Measurements from ENCODE around the gene PERCC1. TPM values are rescaled to one million over a fixed set of nuclear protein-coding genes. Genes with fewer than 3 reads are reported as not detected.

The PERCC1 gene
- total RNA-seq, 1 donor, result not detected

- Histone ChIP-seq H4K20me1 (ENCODE audit: insufficient read depth, low read length) (peaks cover 9% of the 10 kb centered on the region), H3K4me2 (ENCODE audit: insufficient read depth, low read length) (no peak overlapping the region), H3K27ac (ENCODE audit: low read depth, low read length) (no peak overlapping the region), H2AFZ (ENCODE audit: low read length) (no peak overlapping the region), H3K4me1 (ENCODE audit: insufficient read depth, low read length) (peaks cover 1% of the 10 kb centered on the region), H3K27me3 (ENCODE audit: insufficient read depth, low read length) (no peaks in the 10 kb centered on the region), H3K4me3 (ENCODE audit: insufficient read depth, low read length) (no peak overlapping the region), H3K9me3 (ENCODE audit: low read depth, low read length) (no peaks in the 10 kb centered on the region), H3K79me2 (ENCODE audit: insufficient read depth, low read length) (peaks cover 69% of the 10 kb centered on the region), H3K36me3 (ENCODE audit: insufficient read depth, low read length) (peaks cover 2% of the 10 kb centered on the region)
- TF ChIP-seq, protein P1, sequence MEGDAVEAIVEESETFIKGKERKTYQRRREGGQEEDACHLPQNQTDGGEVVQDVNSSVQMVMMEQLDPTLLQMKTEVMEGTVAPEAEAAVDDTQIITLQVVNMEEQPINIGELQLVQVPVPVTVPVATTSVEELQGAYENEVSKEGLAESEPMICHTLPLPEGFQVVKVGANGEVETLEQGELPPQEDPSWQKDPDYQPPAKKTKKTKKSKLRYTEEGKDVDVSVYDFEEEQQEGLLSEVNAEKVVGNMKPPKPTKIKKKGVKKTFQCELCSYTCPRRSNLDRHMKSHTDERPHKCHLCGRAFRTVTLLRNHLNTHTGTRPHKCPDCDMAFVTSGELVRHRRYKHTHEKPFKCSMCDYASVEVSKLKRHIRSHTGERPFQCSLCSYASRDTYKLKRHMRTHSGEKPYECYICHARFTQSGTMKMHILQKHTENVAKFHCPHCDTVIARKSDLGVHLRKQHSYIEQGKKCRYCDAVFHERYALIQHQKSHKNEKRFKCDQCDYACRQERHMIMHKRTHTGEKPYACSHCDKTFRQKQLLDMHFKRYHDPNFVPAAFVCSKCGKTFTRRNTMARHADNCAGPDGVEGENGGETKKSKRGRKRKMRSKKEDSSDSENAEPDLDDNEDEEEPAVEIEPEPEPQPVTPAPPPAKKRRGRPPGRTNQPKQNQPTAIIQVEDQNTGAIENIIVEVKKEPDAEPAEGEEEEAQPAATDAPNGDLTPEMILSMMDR (IDR thresholded peaks at IDR 0.05; ENCODE audit: extremely low read depth, low read depth, low read length), result no peak
- no peak for DNase-seq (ENCODE audit: insufficient read length, low spot score, missing footprints)
Observed at GRCh38 chr16:1464894-1465566, 34.2 kb downstream of the PERCC1 start.

DNA sequence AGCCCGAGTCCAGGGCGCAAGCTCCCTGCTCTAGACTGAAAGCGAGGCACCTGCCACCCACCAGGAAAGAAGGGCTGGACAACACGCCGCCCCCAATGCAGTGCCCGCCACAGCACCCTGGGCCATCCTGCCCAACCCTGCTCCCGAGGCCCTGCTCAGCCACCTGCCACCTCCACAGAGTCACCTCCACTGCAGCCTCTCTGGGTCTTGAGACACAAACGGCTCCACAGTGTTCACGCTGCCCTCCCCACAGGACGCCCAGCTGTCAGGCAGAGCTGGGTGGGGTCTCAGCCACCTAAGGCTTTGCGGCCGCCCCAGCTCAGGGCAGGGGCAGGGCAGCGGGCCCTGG, 34.7 kb downstream of the PERCC1 start:
- Histone ChIP-seq H3K27me3 (ENCODE audit: insufficient read depth, low read length) (no peaks in the 10 kb centered on the region), H3K27ac (ENCODE audit: low read depth, low read length) (no peak overlapping the region), H2AFZ (ENCODE audit: low read length) (no peak overlapping the region), H3K9me3 (ENCODE audit: low read depth, low read length) (no peaks in the 10 kb centered on the region), H3K4me2 (ENCODE audit: insufficient read depth, low read length) (no peak overlapping the region), H3K4me3 (ENCODE audit: insufficient read depth, low read length) (no peak overlapping the region), H3K4me1 (ENCODE audit: insufficient read depth, low read length) (peaks cover 7% of the 10 kb centered on the region), H3K36me3 (ENCODE audit: insufficient read depth, low read length) (no peaks in the 10 kb centered on the region), H3K79me2 (ENCODE audit: insufficient read depth, low read length) (peaks cover 74% of the 10 kb centered on the region), H4K20me1 (ENCODE audit: insufficient read depth, low read length) (peaks cover 13% of the 10 kb centered on the region)
- TF ChIP-seq, protein P1 (IDR thresholded peaks at IDR 0.05; ENCODE audit: extremely low read depth, low read depth, low read length), result no peak
- DNase-seq (ENCODE audit: insufficient read length, low spot score, missing footprints), result no peak

GRCh38 chr16:1466054-1466453, 35.2 kb downstream of the PERCC1 start:
- peaks cover under 1% of the 10 kb centered on the region for H3K9me3 ChIP-seq (ENCODE audit: low read depth, low read length)
- peaks cover 13% of the 10 kb centered on the region for H4K20me1 ChIP-seq (ENCODE audit: insufficient read depth, low read length)
- H3K27me3 ChIP-seq (ENCODE audit: insufficient read depth, low read length), result no peaks in the 10 kb centered on the region
- no peak overlapping the region for H2AFZ ChIP-seq (ENCODE audit: low read length)
- no peak overlapping the region for H3K4me3 ChIP-seq (ENCODE audit: insufficient read depth, low read length)
- no peak for DNase-seq (ENCODE audit: insufficient read length, low spot score, missing footprints)
- H3K4me2 ChIP-seq (ENCODE audit: insufficient read depth, low read length), result no peak overlapping the region
- H3K79me2 ChIP-seq (ENCODE audit: insufficient read depth, low read length), result peaks cover 79% of the 10 kb centered on the region
- H3K27ac ChIP-seq (ENCODE audit: low read depth, low read length), result no peak overlapping the region
- no peaks in the 10 kb centered on the region for H3K36me3 ChIP-seq (ENCODE audit: insufficient read depth, low read length)
- H3K4me1 ChIP-seq (ENCODE audit: insufficient read depth, low read length), result peaks cover 12% of the 10 kb centered on the region
- TF ChIP-seq, protein P1 (IDR thresholded peaks at IDR 0.05; ENCODE audit: extremely low read depth, low read depth, low read length), result no peak

DNA sequence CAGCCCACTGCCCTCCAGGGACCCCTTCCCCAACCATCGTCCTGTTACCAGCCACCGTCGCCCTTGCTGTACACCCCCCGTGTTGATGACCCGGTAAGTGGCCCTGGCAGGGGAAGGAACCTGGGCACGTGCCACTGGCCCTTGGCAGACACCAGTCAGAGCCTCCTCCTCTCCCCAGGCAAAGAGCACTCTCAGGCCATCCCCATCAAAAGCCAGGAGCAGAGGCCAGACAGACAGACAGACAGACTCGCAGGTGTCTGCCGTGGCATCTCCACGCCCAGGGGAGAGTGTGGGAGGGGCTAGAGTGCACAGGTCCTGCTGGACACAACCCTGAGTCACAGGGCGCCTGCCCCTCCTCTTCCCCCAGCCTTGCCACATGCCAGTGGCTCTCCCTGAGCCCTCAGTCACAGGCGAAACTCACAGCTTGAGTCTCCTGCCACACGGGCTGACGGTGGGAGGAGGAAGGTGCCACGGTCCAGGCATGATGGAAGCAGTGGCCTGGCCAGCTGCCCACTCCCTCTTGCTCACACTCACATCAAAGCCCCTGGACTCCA, 36.2 kb downstream of the PERCC1 start:
- Histone ChIP-seq H3K27me3 (ENCODE audit: insufficient read depth, low read length) (no peaks in the 10 kb centered on the region), H3K9me3 (ENCODE audit: low read depth, low read length) (peaks cover 3% of the 10 kb centered on the region), H3K4me2 (ENCODE audit: insufficient read depth, low read length) (no peak overlapping the region), H3K79me2 (ENCODE audit: insufficient read depth, low read length) (peaks cover 85% of the 10 kb centered on the region), H3K4me3 (ENCODE audit: insufficient read depth, low read length) (no peak overlapping the region), H3K36me3 (ENCODE audit: insufficient read depth, low read length) (no peaks in the 10 kb centered on the region), H3K4me1 (ENCODE audit: insufficient read depth, low read length) (peaks cover 15% of the 10 kb centered on the region), H2AFZ (ENCODE audit: low read length) (no peak overlapping the region), H3K27ac (ENCODE audit: low read depth, low read length) (no peak overlapping the region), H4K20me1 (ENCODE audit: insufficient read depth, low read length) (peaks cover 11% of the 10 kb centered on the region)
- DNase-seq (ENCODE audit: insufficient read length, low spot score, missing footprints), result no peak
- TF ChIP-seq, protein P1 (IDR thresholded peaks at IDR 0.05; ENCODE audit: extremely low read depth, low read depth, low read length), result no peak

Data from osteoblast (primary cell).